Measurements from ENCODE around the gene HOXA9.

HOXA9 gene

GRCh38 chr7:27198871-27199801 is 33.8 kb upstream of the HOXA9 start:
- POLR2A ChIA-PET = interaction anchor here (0.6 to 3.7 kb wide), 14 partner anchors 9 to 1269 kb away, joined by 3 to 36 read pairs (median 4); partner anchors contain the start of genes HIBADH and HOXA11
- Histone ChIP-seq H3K9me3 (ENCODE audit: control insufficient read depth, insufficient read depth, low read depth, low read length) (no peaks in the 10 kb centered on the region), H3K4me3 (ENCODE audit: low read depth, low read length) (peak overlapping the region; percentile 89), H3K27ac (ENCODE audit: extremely low read depth, low read depth, low read length) (peak overlapping the region; percentile 92), H3K36me3 (ENCODE audit: control insufficient read depth in 2 of 2, insufficient read depth in 1 of 2, low read length in 2 of 2) (peaks cover 4 to 8% of the 10 kb centered on the region in 2 experiments; a peak in 2 of 3 replicates), H3K4me1 (ENCODE audit: control insufficient read depth, insufficient read depth, low read length) (peaks cover 17% of the 10 kb centered on the region)
- CTCF ChIA-PET = interaction anchor here (0.5 to 3.0 kb wide), 15 partner anchors 9 to 897 kb away, joined by 3 to 12 read pairs (median 4); no protein-coding TSS in a partner anchor
- TF ChIP-seq ZFHX2 (tag by site-specific recombination; conservative IDR thresholded peaks at IDR 0.05) (no peak), PBX3 (CRISPR knock-in tag; IDR thresholded peaks at IDR 0.05) (peak; percentile 50), ZNF624 (tag by site-specific recombination; IDR thresholded peaks at IDR 0.05) (no peak), ZNF513 (tag by site-specific recombination; IDR thresholded peaks at IDR 0.05) (no peak), ZNF677 (tag by site-specific recombination; IDR thresholded peaks at IDR 0.05) (0 out of 2 replicates have a peak, but pooled peaks have one; percentile 6), PRDM10 (tag by site-specific recombination; IDR thresholded peaks at IDR 0.05) (no peak), ZBTB17 (tag by site-specific recombination; IDR thresholded peaks at IDR 0.05) (no peak), ZIC2 (tag by site-specific recombination; IDR thresholded peaks at IDR 0.05) (no peak), ZNF23 (tag by site-specific recombination; IDR thresholded peaks at IDR 0.05; ENCODE audit: borderline replicate concordance) (no peak), ZNF654 (tag by site-specific recombination; IDR thresholded peaks at IDR 0.05; ENCODE audit: low read depth) (no peak), ZXDB (tag by site-specific recombination; IDR thresholded peaks at IDR 0.05) (no peak), GLIS1 (tag by site-specific recombination; IDR thresholded peaks at IDR 0.05) (no peak), KLF17 (tag by site-specific recombination; IDR thresholded peaks at IDR 0.05) (no peak), ZNF530 (tag by site-specific recombination; IDR thresholded peaks at IDR 0.05; ENCODE audit: low read depth) (no peak), ZSCAN4 (tag by site-specific recombination; IDR thresholded peaks at IDR 0.05) (no peak), ZNF792 (tag by site-specific recombination; IDR thresholded peaks at IDR 0.05) (no peak), ZNF184 (tag by site-specific recombination; IDR thresholded peaks at IDR 0.05) (no peak), ZBTB26 (tag by site-specific recombination; optimal IDR thresholded peaks at IDR 0.05) (peak; percentile 81), ZNF146 (tag by site-specific recombination; IDR thresholded peaks at IDR 0.05) (no peak), ZNF112 (tag by site-specific recombination; IDR thresholded peaks at IDR 0.05) (no peak), ZNF416 (tag by site-specific recombination; IDR thresholded peaks at IDR 0.05) (no peak), YY2 (tag by site-specific recombination; IDR thresholded peaks at IDR 0.05) (no peak), ZNF555 (tag by site-specific recombination; conservative IDR thresholded peaks at IDR 0.05) (no peak), ZNF837 (tag by site-specific recombination; IDR thresholded peaks at IDR 0.05) (no peak), ZNF248 (tag by site-specific recombination; IDR thresholded peaks at IDR 0.05) (no peak)
